ENCODE measurements around the gene GRIN2A.

GRCh38 chr16:10078541-10078949, 103.7 kb downstream of the GRIN2A start:
- no peak for TF ChIP-seq ZNF274 (IDR thresholded peaks at IDR 0.05; ENCODE audit: borderline replicate concordance, extremely low read depth, low read length)
- no peak for TF ChIP-seq HDAC2 (IDR thresholded peaks at IDR 0.05; ENCODE audit: borderline replicate concordance in 1 of 2, low read depth in 2 of 2, low read length in 2 of 2)
- TF ChIP-seq BACH1 (IDR thresholded peaks at IDR 0.05; ENCODE audit: low read length), result no peak
- TF ChIP-seq MAFK (IDR thresholded peaks at IDR 0.05; ENCODE audit: low read depth, low read length), result no peak
- no peak for TF ChIP-seq TBP (IDR thresholded peaks at IDR 0.05; ENCODE audit: low read depth, low read length)
- peak; percentile 90 for TF ChIP-seq ATF2 (IDR thresholded peaks at IDR 0.05; ENCODE audit: low read length)
- no peak for TF ChIP-seq POLR2AphosphoS5 (IDR thresholded peaks at IDR 0.05; ENCODE audit: low read depth, low read length)
- TF ChIP-seq SP2 (IDR thresholded peaks at IDR 0.05; ENCODE audit: low read length), result no peak
- TF ChIP-seq CTCF (IDR thresholded peaks at IDR 0.05; ENCODE audit: control extremely low read depth in 1 of 3, insufficient read depth in 1 of 3, low read depth in 1 of 3, low read length in 3 of 3), result peak; percentile 61 to 71 (median 67)
- TF ChIP-seq GTF2F1 (IDR thresholded peaks at IDR 0.05; ENCODE audit: borderline replicate concordance, low read depth, low read length), result no peak
- no peak for TF ChIP-seq NRF1 (IDR thresholded peaks at IDR 0.05; ENCODE audit: low read depth, low read length)
- TF ChIP-seq TCF12 (IDR thresholded peaks at IDR 0.05; ENCODE audit: low read depth, low read length), result 0 out of 2 replicates have a peak, but pooled peaks have one; percentile 42
